HEK293T (cell line): ENCODE measurements around the gene DECR2.
"Not testable (repeated sequence)": the region's sequence is repeated elsewhere in the genome, so short reads cannot be mapped to it uniquely, and the experiment has no call there.

Experiments used
- CTCF ChIA-PET: fragments of 350-600 bp; formaldehyde crosslinking; extraction: SDS; loops from one replicate; lab custom pipeline; 2021; ENCODE audit warnings: antibody characterized with exemption, inconsistent platforms; lab: Yijun Ruan, JAX
- POLR2A ChIA-PET: fragments of 350-600 bp; formaldehyde crosslinking; extraction: SDS; loops from one replicate; lab custom pipeline; 2020; ENCODE audit warnings: antibody characterized with exemption, inconsistent platforms; lab: Yijun Ruan, JAX
- DNase-seq: peaks from one replicate; pipeline ENCODE4 v3.0.0; 2012; ENCODE audit warnings: mixed read lengths; ENCODE audit errors: extremely low spot score
- ARNT ChIP-seq: fragments of 450-650 bp; IDR thresholded peaks from 2 replicates; pipeline ENCODE4 v1.6.1; 2017; ENCODE audit warnings: mild to moderate bottlenecking
- BHLHE40 ChIP-seq: fragments of 450-650 bp; IDR thresholded peaks from 2 replicates; pipeline ENCODE4 v1.6.1; 2016; ENCODE audit warnings: mild to moderate bottlenecking, moderate library complexity, borderline replicate concordance
- CTBP1 ChIP-seq: fragments of 450-650 bp; IDR thresholded peaks from 2 replicates; pipeline ENCODE4 v1.6.1; 2016; ENCODE audit warnings: borderline replicate concordance
- ELF4 ChIP-seq: fragments of 450-650 bp; IDR thresholded peaks from 2 replicates; pipeline ENCODE4 v1.6.1; 2017; ENCODE audit warnings: antibody characterized with exemption
- FOXA1 ChIP-seq: fragments of 450-650 bp; IDR thresholded peaks from 2 replicates; pipeline ENCODE4 v1.6.1; 2016; ENCODE audit warnings: mild to moderate bottlenecking
- FOXK2 ChIP-seq: fragments of 450-650 bp; IDR thresholded peaks from 2 replicates; pipeline ENCODE4 v1.6.1; 2016; ENCODE audit warnings: mild to moderate bottlenecking
- FOXM1 ChIP-seq: fragments of 450-650 bp; IDR thresholded peaks from 2 replicates; pipeline ENCODE4 v1.6.1; 2017; ENCODE audit warnings: mild to moderate bottlenecking, borderline replicate concordance
- HDGF ChIP-seq: fragments of 450-650 bp; IDR thresholded peaks from 2 replicates; pipeline ENCODE4 v1.6.1; 2017; ENCODE audit warnings: antibody characterized with exemption, borderline replicate concordance
- L3MBTL2 ChIP-seq: fragments of 450-650 bp; conservative IDR thresholded peaks from 2 replicates; pipeline ENCODE4 v1.6.1; 2016; ENCODE audit warnings: mild to moderate bottlenecking
- LEF1 ChIP-seq: fragments of 450-650 bp; IDR thresholded peaks from 2 replicates; pipeline ENCODE4 v1.6.1; 2017; ENCODE audit warnings: mild to moderate bottlenecking, borderline replicate concordance
- NFRKB ChIP-seq: fragments of 450-650 bp; IDR thresholded peaks from 2 replicates; pipeline ENCODE4 v1.6.1; 2016; ENCODE audit warnings: mild to moderate bottlenecking, moderate library complexity
- PKNOX1 ChIP-seq: fragments of 450-650 bp; IDR thresholded peaks from 2 replicates; pipeline ENCODE4 v1.6.1; 2016
- SP1 ChIP-seq: fragments of 450-650 bp; IDR thresholded peaks from 2 replicates; pipeline ENCODE4 v1.6.1; 2017
- SUZ12 ChIP-seq: fragments of 450-650 bp; IDR thresholded peaks from 2 replicates; pipeline ENCODE4 v1.6.1; 2016; ENCODE audit warnings: mild to moderate bottlenecking
- TARDBP ChIP-seq: fragments of 450-650 bp; IDR thresholded peaks from 2 replicates; pipeline ENCODE4 v1.6.1; 2016
- ZNF384 ChIP-seq: fragments of 450-650 bp; IDR thresholded peaks from 2 replicates; pipeline ENCODE4 v1.6.1; 2016

DECR2 gene

GRCh38 chr16:375212-375611 is 26.5 kb upstream of the DECR2 start:
- no peak for DNase-seq
- CTCF ChIA-PET, result interaction anchor here (0.6 kb wide), 1 partner anchor 124 kb away, joined by 3 read pairs; no protein-coding TSS in a partner anchor
- TF ChIP-seq FOXK2 (no peak), PKNOX1 (no peak), LEF1 (no peak), CTBP1 (no peak), SUZ12 (no peak), FOXA1 (no peak), FOXM1 (no peak), ELF4 (no peak), ARNT (no peak), SP1 (no peak), L3MBTL2 (no peak), BHLHE40 (no peak)
- POLR2A ChIA-PET, result no interaction called here

- TF ChIP-seq ARNT (no peak), HDGF (no peak), CTBP1 (no peak), SP1 (no peak), LEF1 (no peak)
- ChIA-PET POLR2A (no interaction called here), CTCF (interaction anchor here (0.6 kb wide), 1 partner anchor 123 kb away, joined by 3 read pairs; no protein-coding TSS in a partner anchor)
- no peak for DNase-seq
Observed at GRCh38 chr16:375927-376816, 25.5 kb upstream of the DECR2 start.

GRCh38 chr16:376817-377418 is 24.8 kb upstream of the DECR2 start:
- no peak for TF ChIP-seq FOXM1
- no peak for TF ChIP-seq ZNF384
- TF ChIP-seq LEF1, result no peak
- TF ChIP-seq BHLHE40, result no peak
- TF ChIP-seq ARNT, result no peak
- no peak for TF ChIP-seq FOXK2
- TF ChIP-seq HDGF, result no peak
- no peak for TF ChIP-seq L3MBTL2
- no peak for TF ChIP-seq ELF4
- no peak for TF ChIP-seq SUZ12
- TF ChIP-seq TARDBP, result no peak
- no peak for TF ChIP-seq FOXA1
- no peak for DNase-seq
- POLR2A ChIA-PET, result no interaction called here
- CTCF ChIA-PET, result no interaction called here

GRCh38 chr16:377419-377951 is 24.2 kb upstream of the DECR2 start:
- ChIA-PET CTCF (no interaction called here), POLR2A (no interaction called here)
- DNase-seq, result no peak
- TF ChIP-seq NFRKB (no peak), ELF4 (no peak)

- CTCF ChIA-PET, result not testable (repeated sequence)
Observed at GRCh38 chr16:378113-378820, 23.4 kb upstream of the DECR2 start.

GRCh38 chr16:378821-379182 is 22.9 kb upstream of the DECR2 start:
- POLR2A ChIA-PET, result no interaction called here
- TF ChIP-seq ARNT (no peak), CTBP1 (no peak), TARDBP (no peak), NFRKB (no peak), FOXK2 (no peak), FOXM1 (no peak), HDGF (no peak), BHLHE40 (no peak)
- DNase-seq, result no peak
- CTCF ChIA-PET, result no interaction called here

More at GRCh38 chr16:378113-378820, 23.4 kb upstream of the DECR2 start:
- POLR2A ChIA-PET, DNase-seq: not testable (repeated sequence)

- ChIA-PET POLR2A (no interaction called here), CTCF (no interaction called here)
- TF ChIP-seq SUZ12 (no peak), L3MBTL2 (no peak), BHLHE40 (no peak), FOXA1 (no peak), ARNT (no peak), CTBP1 (no peak), ELF4 (no peak), LEF1 (no peak), FOXK2 (no peak), PKNOX1 (no peak), NFRKB (no peak), ZNF384 (no peak), SP1 (no peak)
- no peak for DNase-seq
Observed at GRCh38 chr16:379183-379960, 22.3 kb upstream of the DECR2 start.
